Stimulated activated CD8-positive, alpha-beta memory T cell treated with anti-CD3 and anti-CD28 coated beads, Interleukin-15, amount 100 ng/mL, for 1 hour (primary cell): Measurements from ENCODE around the gene PALD1.

ENCODE experiments used
- DNase-seq: peaks from one replicate; pipeline ENCODE4 v3.0.0-alpha.2; 2020; ENCODE audit warnings: low read depth

PALD1 gene

DNA sequence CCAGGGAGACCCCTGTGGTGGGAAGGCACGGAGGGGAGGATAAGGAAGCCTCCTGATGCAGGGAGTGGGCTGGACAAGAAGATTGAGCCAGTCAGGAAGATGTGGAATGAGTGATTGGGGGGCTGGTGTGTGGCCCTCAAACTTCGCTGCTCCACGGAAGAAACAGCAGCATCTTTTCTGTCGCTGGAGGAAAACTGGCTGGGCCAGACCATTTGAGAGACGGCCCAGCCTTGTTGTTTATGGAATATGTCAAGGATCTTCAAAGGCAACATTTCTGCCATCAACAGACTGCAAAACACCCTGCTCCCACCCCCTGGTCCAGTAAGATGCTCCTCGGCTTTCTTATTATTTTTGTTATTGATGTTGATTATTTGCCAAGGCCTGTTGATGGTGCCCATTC lies 29.4 kb downstream of the PALD1 start:
- no peak for DNase-seq

DNA sequence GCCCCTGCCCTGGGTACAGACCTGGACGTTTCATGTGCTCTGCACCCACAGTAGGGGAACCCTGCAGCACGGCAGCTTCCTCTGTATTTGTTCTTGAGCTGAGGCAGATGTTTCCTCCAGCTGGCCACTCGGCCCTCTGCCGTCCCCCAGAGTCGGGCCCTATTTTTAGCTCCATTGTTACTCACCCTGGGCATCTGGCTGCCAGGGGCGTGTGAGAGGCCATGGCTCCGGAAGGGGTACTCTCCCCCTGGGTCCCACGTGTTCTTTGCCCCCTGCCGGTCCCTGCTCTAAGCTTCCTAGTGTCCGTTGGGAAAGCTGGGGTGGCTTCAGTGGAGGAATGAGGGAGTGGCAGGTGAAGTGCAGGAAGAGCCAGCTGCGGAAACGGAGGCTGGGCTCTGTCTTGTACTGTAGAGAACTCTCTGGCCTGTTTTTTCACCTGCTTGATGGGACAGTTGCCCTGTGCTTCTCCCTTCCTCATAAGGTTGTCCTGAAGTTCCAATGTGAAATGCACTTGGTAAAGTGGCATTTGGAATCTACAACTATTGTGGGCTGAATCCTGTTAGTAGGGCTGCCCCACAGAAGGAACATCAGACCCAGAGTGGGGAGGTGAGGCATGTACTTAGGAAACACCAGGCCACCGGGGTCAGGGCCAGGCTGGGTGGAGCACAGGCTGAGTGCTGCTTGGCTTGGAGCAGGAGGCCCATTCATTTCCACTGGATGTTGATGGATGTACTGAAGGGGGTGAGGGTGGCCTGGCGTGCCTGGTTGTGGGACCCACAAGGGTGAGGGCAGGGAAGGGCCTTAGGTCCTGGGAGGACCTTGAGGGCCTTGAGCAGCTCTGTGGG lies 30.6 kb downstream of the PALD1 start:
- DNase-seq, result no peak

DNA sequence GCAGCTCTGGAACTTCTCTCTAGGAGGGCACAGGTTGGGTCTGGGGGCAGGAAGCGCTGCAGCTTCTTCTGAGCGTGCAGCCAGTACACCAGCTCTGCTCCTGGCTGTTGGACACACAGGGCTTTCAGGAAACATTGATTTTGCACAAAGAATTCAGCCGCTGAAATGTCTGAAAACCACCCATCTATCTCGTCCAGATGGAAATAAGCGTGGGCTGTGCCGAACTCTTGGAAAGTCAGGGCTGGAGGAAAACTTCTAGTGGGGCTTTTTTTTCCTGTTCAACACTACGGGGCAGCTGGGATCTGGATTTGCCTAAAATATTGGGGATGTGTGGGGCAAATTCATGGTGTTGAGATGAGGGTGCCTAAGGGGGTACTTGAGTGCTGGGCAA lies 31.2 kb downstream of the PALD1 start:
- DNase-seq, result no peak

DNA sequence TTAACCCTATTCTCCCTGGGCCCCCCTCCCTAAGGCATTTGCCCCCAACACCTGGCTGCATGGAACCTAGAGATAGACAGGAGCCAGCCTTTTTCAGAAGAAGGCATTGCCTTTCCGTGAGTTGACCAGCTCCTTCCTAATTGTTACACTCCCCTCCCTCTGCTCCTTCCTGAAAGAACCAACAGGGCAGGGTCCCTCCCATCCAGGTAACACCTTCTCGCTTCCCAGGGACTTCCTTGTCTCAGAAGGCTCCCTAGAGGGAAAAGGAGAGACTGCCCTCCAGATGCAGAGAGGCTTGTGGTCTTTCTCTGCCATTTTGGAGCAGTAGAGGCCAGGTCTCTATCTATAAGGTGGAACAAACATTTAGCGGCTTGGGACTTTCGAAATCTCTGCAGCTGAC lies 31.9 kb downstream of the PALD1 start:
- DNase-seq, result no peak

DNA sequence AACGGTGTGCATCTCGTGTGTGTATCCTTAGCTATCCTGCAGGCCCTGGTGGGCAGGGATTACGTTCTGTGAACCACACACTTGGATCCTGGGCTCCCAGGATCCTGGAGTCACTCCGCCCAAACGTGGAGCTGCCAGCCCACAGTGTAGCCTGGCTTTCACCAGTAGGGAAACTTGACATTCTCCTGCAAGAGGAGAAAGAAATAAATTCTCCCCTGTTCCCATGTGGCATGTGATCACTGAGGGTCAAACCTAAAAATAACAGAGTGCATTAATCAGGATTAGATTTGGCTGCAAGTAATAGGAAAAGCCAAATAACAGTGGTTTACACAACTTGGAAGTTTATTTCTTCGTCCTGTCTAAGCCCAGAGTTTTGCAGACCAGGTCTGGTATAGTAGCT lies 32.3 kb downstream of the PALD1 start:
- no peak for DNase-seq

DNA sequence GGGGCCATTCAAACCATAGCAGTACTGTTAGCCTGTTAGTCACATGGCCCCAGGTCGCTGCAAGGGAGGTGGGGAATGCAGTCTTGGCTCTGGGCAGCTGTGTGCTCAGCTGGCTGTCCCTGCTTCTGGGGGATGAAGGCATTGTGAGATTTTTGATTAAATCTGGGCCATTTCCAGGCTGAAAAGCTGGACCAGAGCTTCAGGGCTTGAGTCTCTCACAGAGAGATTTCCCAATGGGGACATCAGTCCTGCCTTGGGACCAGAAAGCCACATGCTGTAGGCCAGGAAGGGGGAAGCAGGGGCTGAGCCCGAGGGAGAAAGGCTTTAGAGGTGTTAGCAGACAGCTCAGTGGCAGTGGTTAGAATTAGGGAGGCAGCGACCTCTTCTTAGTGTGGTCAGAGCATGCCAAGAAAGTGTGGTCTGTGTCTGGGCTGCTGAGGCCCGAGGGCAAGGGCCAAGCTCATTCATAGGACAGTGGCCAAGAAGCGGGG lies 33.6 kb downstream of the PALD1 start:
- no peak for DNase-seq

DNA sequence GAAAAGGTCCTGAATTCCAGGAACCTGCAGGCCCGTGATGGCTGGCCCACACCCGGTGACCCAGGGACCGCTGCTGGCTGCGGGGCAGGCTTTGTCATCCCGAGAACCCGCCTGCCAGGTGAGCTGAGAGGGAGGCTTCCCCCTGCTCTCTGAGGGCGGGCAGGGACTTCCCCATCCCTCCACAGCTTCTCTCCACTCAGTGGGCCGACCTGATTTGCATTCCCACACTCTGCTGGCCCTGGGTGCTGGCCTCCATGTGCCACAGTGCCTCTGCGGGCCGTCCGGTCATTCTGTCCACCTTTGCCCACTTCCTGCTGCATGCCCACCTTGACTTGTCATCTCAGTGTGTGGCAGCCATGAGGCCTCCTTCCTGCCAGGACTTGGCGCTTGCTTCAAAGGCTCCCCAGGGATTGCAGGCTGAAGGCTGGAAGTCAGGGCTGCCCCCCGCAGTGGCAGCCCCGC lies 35.3 kb downstream of the PALD1 start:
- no peak for DNase-seq

DNA sequence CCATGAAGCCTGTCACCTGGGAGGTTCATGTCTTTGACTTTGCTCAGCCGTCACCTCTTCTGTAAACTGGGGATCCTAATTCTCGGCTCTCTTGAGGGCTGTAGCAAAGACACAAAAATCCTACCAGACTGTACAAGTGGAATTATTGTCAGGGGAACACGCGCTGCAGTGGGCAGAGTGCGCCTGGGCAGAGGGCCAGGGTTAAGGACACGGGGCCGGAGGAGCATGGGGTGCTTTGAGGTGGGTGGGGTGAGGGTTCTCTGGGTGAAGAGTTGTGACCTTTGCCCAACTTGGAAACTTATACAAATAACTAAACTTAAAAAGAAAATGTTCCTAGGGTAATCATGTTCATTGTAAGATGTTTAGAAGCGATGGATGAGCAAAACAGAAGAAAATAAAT lies 36.0 kb downstream of the PALD1 start:
- DNase-seq, result no peak

DNA sequence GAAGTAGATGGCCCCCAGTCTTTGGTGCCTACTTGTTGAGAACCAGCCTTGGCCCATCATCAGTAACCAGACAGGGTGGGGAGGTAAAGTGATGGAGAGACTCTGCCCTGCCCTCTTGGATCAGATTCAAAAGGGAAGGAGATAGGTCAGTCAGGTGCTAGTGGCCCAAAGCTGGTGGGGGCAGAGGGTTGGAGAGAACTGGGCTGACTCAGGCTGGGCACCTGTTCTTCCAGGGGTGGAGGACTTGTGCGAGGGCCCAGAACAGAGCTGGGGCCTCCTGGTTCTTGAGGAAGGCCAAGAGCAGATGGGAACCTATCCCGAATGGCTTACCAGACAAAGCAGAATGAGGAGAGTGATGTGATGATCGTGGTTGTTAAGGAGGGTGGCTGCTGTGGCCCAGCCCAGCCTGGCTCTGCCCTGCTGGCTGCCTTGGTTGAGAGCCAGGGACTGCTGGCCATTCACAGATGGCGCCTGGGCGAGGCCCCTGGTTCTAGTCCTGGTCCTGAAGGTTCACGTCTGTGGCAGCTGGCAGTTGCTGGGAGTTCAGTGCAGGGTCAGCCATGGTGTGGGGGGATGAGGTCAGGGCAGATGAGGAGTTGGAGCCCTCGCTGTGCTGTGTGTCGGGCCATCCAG lies 36.6 kb downstream of the PALD1 start:
- no peak for DNase-seq

DNA sequence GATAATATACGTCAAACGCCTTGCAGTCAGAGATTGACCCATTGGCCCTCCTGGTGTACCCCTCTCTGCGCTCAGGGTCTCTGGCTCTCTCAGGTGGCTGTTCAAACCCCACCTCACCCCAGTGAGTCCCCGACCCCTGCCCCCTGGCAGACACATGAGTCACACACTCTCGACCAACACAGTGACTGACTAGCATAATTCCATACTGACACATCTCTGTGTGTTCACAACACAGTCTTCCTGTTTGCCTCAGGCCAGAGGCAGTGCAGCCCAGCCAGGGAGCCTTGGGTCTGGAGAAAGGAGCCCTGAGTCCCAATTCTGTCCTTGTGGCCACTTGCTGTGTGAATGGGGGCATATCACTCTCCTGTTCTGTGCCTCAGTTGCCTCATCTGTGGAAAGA lies 40.1 kb downstream of the PALD1 start:
- DNase-seq, result no peak

DNA sequence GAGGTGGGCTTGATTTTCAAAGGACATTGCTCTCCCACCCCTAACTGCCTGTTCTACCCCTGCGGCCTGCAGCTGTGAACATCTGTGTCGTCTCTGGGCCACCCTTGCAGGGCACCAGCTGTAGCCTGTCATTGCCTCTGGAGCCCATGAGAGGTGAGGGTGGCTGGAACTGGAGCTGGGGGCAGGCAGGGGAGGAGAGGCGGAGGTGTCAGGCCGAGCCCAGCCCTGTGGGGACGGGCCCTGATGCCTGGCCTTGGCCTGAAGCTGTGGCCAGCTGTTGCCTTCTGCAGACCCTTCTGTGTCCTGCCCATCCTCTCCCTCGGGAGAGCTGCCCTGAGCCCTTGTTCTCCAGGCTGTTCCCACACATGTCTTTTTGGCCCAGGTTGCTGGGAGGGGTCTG lies 44.5 kb downstream of the PALD1 start:
- DNase-seq, result no peak

DNA sequence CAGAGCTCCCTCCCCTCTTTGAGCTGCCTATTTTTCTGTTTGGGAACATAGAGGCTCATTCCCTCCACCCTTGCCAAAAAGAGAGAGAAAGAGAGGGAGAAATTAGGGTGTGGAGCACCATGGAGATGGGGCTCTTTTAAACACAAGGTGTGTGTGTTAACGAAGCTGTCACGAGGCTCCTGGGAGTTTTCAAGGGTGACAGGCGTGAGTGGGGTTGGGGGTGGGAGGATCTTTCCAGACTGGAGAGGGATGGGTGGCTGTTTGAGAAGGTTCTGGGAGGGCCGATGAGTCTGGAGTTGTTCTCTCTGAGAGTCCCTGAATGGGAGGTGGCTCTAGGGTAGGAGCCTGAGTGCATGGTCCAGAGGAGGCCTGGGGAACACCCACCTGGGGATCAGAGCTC lies 45.0 kb downstream of the PALD1 start:
- DNase-seq, result no peak

DNA sequence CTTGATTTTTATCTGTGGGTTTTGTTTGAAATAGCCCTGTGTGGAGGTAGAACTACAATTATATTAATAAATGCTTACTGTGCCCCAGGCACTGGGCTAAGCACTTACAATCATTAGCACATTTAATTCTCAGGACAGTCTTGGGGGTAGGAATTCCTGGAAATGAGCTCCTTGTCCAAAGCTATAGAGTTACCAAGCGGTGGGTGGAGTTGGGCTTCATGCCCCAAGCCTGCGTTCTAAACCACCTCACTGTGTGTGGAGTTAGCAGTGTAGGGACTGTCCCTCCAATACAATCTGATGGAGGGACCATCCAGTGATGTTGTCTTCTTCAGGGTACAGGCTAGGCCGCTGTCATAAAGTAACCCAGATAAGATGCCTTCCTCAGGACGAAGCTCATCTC lies 49.7 kb downstream of the PALD1 start:
- DNase-seq, result no peak

DNA sequence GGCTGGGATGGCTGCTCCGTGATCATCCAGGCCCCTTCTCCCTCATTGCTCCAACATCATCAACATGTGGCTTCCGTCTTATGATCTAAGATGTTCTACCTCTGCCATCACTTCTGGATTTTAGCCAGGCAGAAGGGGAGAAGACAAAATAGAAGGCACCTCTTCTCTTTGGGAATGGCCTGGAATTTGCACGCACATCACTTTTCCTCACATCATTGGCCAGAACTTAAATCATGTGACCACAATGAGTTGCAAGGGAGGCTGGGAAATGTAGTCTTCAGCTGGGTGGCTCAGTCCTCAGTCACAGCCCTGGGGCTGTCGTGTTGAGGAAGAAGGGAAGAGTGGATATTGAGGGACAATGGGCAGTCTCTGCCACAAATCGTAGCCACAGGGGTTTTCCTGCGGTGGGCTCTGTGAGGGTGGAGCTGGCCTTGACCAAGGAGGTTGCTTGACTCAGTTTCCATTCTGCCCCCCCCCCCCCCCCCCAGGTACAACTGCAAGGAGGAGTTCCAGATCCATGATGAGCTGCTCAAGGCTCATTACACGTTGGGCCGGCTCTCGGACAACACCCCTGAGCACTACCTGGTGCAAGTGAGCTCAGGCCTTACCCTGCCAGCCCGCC lies 50.3 kb downstream of the PALD1 start:
- DNase-seq, result no peak

DNA sequence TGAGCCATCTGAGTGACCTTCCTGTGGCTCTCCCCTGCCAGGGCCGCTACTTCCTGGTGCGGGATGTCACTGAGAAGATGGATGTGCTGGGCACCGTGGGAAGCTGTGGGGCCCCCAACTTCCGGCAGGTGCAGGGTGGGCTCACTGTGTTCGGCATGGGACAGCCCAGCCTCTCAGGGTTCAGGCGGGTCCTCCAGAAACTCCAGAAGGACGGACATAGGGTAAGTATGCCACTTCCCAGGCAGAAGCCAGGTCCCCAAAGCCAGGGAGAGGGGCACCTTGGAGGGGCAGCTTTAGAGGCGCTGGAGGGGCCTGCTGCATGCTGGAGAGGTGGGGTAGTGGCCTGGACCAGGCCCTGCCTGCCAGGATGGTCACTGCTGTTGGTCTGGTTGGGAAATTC lies 51.3 kb downstream of the PALD1 start:
- no peak for DNase-seq

DNA sequence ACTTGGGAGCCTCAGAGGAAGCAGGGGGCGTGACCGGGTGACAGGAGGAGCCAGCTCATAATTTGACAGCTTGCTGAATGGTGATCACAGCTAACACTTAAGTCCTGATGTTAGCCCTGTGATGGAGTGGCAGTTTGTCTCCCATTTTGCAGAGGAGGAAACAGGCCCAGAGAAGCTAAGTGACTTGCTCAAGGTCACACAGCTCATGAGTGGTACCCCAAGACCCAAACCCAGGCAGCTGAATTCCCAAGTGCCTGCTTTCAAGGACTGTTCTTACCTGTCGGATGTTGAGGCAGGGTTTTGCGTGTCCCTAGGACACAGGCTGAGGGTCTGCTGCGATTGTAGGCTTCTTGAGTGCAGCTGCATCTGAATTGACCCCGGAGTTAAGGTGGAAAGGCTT lies 51.7 kb downstream of the PALD1 start:
- no peak for DNase-seq

DNA sequence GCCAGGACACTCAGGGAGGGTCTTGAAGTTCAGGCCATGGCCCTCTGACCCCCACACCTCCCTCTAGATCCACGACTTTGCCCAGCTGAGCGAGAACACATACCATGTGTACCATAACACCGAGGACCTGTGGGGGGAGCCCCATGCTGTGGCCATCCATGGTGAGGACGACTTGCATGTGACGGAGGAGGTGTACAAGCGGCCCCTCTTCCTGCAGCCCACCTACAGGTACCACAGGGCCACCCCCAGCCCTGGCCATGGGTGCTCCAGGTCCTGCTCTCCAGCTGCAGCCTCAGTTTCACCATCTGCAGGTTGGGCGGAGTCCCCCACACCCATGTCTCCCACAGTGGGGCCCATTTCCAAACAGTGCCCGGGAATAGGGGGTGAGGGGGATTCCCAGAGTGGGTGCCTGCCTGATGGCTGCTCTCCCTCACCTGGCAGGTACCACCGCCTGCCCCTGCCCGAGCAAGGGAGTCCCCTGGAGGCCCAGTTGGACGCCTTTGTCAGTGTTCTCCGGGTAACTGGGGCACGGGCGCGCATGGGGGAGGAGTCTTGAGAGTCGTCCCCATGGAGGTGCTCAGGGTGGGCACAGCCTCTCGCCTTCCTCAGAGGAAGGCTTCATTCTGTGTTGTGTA lies 54.1 kb downstream of the PALD1 start:
- no peak for DNase-seq

DNA sequence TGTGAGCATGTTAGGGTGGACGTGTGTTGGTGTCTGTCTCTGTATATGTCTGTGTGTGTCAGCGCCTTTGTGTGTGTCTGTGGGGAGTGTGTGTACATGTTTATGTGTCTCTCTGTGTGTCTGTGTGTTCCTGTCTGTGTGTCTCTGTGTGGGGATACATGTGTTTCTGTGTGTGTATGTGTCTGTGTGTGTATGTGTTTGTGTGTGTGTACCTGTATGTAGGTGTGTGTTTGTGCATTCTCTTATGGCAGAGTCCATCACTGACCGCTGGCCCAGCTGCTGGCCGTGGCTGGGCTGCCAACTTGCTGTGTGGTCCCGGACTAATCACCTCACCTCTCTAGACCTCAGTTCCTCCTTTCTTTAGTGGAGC lies 54.6 kb downstream of the PALD1 start:
- DNase-seq, result no peak

DNA sequence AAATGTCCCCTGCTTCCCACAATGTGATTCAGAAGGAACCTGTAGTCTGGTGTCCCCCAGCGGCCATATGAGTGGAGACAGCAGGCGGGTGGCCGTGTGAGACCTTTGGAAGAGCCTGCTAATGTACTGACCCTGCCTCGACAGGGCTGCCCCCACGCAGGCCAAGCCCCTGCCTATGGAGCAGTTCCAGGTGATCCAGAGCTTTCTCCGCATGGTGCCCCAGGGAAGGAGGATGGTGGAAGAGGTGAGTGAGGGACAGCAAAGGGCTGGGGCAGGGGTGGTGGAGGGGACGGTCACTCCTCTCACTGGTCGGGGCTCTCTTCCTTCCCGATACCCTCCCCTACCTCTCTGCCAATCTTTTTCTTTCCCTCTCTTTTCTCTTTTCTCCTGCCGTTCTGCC lies 55.7 kb downstream of the PALD1 start:
- DNase-seq, result no peak

DNA sequence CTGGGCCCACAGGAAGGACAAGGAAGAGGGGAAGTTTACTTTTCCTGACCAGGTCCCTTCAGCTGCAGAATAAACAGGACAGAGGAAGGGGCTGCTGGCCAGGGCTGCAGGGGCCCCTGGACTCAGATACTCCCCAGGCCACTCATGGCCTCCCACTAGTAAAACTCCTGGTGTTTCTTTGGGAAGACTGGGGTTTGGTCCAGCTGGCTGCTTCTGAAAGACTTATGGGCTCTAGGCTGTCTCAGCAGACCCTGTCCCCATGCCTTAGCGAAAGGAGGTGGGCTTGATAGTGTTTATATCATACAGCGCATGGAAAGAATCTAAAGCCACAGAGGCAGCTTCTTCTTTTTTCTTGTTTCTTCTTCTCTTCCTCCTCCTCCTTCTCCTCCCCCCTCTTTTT lies 56.4 kb downstream of the PALD1 start:
- no peak for DNase-seq

DNA sequence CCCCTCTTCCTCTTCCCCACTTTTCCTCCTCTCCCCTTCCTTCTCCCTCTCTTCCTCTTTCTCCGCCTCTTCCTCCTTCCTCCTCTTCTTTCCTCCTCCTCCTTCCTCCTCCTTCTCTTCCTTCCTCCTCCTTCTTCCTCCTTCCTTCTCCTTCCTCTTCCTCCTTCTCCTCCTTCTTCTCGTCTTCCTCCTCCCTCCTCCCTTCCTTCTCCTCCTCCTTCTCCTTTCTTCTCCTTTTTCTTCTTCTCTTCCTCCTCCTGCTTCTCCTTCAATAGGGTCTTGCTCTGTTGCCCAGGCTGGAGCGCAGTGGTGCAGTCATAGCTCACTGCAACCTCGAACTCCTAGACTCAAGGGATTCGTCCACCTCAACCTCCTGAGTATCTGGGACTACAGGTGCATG lies 56.9 kb downstream of the PALD1 start:
- DNase-seq, result no peak

DNA sequence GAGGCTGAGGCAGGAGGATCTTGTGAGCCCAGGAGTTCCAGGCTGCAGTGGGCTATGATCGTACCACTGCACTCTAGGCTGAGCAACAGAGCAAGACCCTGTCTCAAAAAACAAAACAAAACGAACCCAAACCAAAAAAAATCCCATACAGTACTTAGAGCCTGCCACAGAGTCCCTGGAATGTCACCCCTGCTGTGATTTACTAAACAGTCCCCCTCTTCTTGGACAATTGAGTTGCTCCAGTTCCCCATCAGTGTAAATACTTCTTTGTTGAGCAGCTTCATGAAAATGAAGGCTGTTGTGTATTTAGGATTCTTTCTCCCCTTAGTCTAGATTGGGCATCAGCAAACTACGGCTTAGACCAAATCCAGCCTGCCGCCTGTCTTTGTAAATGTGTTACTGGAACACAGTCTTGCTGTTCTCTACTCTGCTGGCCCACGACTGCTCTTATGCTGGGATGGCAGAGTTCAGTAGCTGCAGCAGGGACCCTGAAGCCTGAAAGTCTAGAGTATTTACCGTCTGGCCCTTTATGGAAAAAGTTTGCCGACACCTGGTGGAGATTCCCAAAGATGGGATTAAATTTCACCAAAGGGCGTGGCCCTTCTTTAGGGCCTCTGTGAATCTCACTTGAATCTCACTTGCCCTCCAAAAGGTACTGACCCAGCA lies 57.8 kb downstream of the PALD1 start:
- DNase-seq, result no peak
